HCT116 (cell line): Measurements from ENCODE around the gene PYDC1.

Experiments used
- EZH2 ChIP-seq: fragments of 200-600 bp; sonication (generic); IDR thresholded peaks from 2 replicates; pipeline ENCODE4 v1.6.1; 2017; ENCODE audit warnings: antibody characterized with exemption, mixed run types
- EZH2phosphoT487 ChIP-seq: fragments of 200-600 bp; IDR thresholded peaks from 2 replicates; pipeline ENCODE4 v1.6.1; 2018; ENCODE audit warnings: antibody characterized with exemption, borderline replicate concordance
- POLR2A ChIP-seq: IDR thresholded peaks from 2 replicates; pipeline ENCODE4 v1.7.0; 2011; ENCODE audit warnings: borderline replicate concordance; ENCODE audit not compliant: insufficient read depth, insufficient read length; ENCODE audit errors: extremely low read depth
- SP1 ChIP-seq: IDR thresholded peaks from 2 replicates; pipeline ENCODE4 v1.6.1; 2012; ENCODE audit warnings: low read depth
- TF ChIP-seq, protein P1 (sequence below), 3 experiments: fragments of 200-600 bp in 1 of 3; sonication (generic) in 1 of 3; IDR thresholded peaks in 2 of 3; conservative IDR thresholded peaks in 1 of 3; 2 replicates each; pipeline ENCODE4 v1.5.1; 2012 to 2017; ENCODE audit warnings: low read depth in 2 of 3, low read length in 2 of 3, antibody characterized with exemption in 1 of 3, borderline replicate concordance in 1 of 3, control low read depth in 1 of 3, mild to moderate bottlenecking in 1 of 3, mixed read lengths in 1 of 3, mixed run types in 1 of 3, moderate library complexity in 1 of 3; ENCODE audit not compliant: insufficient read depth in 1 of 3
- TF ChIP-seq, protein P2 (sequence below): IDR thresholded peaks from 2 replicates; pipeline ENCODE4 v1.6.1; 2012; ENCODE audit warnings: low read depth
- TF ChIP-seq, protein P3 (sequence below): IDR thresholded peaks from 2 replicates; pipeline ENCODE4 v1.6.1; 2012

DNA sequence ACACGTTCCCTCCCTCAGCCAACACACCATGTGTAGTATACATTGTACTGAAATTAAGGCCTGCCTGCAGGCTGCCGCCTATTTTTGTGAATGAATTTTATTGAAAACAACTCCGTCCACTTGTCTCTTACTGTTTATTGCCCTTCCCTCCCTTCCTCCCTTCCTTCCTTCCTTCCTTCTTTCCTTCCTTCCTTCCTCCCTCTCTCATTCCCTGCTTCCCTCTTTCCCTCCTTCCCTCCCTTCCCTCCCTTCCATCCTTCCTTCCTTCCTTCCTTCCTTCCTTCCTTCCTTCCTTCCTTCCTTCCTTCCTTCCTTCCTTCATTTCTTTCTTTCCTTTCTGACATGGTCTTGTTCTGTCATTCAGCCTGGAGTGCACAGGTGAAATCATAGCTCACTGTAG, 45.1 kb upstream of the PYDC1 start:
- TF ChIP-seq EZH2: no peak
- TF ChIP-seq POLR2A: no peak
- no peak for TF ChIP-seq SP1
- TF ChIP-seq, protein P1, sequence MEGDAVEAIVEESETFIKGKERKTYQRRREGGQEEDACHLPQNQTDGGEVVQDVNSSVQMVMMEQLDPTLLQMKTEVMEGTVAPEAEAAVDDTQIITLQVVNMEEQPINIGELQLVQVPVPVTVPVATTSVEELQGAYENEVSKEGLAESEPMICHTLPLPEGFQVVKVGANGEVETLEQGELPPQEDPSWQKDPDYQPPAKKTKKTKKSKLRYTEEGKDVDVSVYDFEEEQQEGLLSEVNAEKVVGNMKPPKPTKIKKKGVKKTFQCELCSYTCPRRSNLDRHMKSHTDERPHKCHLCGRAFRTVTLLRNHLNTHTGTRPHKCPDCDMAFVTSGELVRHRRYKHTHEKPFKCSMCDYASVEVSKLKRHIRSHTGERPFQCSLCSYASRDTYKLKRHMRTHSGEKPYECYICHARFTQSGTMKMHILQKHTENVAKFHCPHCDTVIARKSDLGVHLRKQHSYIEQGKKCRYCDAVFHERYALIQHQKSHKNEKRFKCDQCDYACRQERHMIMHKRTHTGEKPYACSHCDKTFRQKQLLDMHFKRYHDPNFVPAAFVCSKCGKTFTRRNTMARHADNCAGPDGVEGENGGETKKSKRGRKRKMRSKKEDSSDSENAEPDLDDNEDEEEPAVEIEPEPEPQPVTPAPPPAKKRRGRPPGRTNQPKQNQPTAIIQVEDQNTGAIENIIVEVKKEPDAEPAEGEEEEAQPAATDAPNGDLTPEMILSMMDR (IDR thresholded peaks at IDR 0.05 in 2 of 3, conservative IDR thresholded peaks at IDR 0.05 in 1 of 3; ENCODE audit: borderline replicate concordance in 1 of 3, insufficient read depth in 1 of 3, low read depth in 2 of 3, low read length in 2 of 3): no peak
- TF ChIP-seq EZH2phosphoT487: no peak
- TF ChIP-seq, protein P2, sequence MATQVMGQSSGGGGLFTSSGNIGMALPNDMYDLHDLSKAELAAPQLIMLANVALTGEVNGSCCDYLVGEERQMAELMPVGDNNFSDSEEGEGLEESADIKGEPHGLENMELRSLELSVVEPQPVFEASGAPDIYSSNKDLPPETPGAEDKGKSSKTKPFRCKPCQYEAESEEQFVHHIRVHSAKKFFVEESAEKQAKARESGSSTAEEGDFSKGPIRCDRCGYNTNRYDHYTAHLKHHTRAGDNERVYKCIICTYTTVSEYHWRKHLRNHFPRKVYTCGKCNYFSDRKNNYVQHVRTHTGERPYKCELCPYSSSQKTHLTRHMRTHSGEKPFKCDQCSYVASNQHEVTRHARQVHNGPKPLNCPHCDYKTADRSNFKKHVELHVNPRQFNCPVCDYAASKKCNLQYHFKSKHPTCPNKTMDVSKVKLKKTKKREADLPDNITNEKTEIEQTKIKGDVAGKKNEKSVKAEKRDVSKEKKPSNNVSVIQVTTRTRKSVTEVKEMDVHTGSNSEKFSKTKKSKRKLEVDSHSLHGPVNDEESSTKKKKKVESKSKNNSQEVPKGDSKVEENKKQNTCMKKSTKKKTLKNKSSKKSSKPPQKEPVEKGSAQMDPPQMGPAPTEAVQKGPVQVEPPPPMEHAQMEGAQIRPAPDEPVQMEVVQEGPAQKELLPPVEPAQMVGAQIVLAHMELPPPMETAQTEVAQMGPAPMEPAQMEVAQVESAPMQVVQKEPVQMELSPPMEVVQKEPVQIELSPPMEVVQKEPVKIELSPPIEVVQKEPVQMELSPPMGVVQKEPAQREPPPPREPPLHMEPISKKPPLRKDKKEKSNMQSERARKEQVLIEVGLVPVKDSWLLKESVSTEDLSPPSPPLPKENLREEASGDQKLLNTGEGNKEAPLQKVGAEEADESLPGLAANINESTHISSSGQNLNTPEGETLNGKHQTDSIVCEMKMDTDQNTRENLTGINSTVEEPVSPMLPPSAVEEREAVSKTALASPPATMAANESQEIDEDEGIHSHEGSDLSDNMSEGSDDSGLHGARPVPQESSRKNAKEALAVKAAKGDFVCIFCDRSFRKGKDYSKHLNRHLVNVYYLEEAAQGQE: no peak
- TF ChIP-seq, protein P3, sequence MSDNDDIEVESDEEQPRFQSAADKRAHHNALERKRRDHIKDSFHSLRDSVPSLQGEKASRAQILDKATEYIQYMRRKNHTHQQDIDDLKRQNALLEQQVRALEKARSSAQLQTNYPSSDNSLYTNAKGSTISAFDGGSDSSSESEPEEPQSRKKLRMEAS: no peak
